ENCODE results near the gene SEC22C. TPM values are rescaled to one million over a fixed set of nuclear protein-coding genes. Genes with fewer than 3 reads are reported as not detected.

SEC22C gene
- polyA plus RNA-seq, 1 of the 3 experiments (the other 2 are of a cell fraction), result 28.5 TPM

DNA sequence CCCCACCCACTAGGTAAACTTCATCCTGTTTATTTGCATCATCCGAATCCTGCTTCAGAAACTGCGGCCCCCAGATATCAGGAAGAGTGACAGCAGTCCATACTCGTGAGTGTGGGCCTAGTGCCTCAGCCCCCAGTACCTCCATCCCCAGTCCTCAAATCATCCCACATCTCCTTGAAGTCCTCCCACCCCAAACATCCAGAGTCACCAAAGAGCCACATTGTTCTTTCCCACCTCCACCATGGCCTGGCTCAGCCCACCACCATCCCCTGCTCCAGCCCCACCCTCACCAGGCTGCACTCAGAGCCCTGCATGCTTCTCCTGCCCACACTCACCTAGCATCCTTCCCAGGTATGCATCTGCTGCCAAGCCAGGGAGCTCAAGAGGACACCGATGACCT, 49.5 kb downstream of the SEC22C start (continued):
- TF ChIP-seq, protein P1, sequence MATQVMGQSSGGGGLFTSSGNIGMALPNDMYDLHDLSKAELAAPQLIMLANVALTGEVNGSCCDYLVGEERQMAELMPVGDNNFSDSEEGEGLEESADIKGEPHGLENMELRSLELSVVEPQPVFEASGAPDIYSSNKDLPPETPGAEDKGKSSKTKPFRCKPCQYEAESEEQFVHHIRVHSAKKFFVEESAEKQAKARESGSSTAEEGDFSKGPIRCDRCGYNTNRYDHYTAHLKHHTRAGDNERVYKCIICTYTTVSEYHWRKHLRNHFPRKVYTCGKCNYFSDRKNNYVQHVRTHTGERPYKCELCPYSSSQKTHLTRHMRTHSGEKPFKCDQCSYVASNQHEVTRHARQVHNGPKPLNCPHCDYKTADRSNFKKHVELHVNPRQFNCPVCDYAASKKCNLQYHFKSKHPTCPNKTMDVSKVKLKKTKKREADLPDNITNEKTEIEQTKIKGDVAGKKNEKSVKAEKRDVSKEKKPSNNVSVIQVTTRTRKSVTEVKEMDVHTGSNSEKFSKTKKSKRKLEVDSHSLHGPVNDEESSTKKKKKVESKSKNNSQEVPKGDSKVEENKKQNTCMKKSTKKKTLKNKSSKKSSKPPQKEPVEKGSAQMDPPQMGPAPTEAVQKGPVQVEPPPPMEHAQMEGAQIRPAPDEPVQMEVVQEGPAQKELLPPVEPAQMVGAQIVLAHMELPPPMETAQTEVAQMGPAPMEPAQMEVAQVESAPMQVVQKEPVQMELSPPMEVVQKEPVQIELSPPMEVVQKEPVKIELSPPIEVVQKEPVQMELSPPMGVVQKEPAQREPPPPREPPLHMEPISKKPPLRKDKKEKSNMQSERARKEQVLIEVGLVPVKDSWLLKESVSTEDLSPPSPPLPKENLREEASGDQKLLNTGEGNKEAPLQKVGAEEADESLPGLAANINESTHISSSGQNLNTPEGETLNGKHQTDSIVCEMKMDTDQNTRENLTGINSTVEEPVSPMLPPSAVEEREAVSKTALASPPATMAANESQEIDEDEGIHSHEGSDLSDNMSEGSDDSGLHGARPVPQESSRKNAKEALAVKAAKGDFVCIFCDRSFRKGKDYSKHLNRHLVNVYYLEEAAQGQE (IDR thresholded peaks at IDR 0.05; ENCODE audit: low read depth, low read length), result no peak
- TF ChIP-seq EP300 (IDR thresholded peaks at IDR 0.05; ENCODE audit: borderline replicate concordance in 1 of 2, low read depth in 1 of 2, low read length in 1 of 2), result no peak

DNA sequence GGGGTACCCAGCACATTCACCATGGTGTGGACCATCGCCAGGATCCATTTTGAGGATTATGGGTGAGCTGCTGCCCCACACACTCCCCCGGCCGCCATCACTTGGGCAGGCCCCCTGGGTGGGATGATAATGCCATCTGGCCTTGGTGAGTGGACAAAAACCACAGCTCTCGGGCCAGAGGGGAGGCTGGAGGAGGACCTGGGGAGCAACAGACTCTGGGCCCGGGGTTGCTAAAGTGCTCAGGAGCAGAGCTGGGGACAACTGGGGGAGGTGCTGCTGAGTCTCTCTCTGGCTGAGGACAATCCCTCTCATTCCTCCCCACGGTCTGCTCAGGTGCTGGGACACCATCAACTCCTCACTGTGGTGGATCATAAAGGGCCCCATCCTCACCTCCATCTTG, 50.3 kb downstream of the SEC22C start:
- no peaks in the 10 kb centered on the region for H4K20me1 ChIP-seq (ENCODE audit: insufficient read depth)
- no peaks in the 10 kb centered on the region for H3K9me2 ChIP-seq
- no peaks in the 10 kb centered on the region for H3K9me3 ChIP-seq
- DNase-seq, result no peak
- H3K4me3 ChIP-seq (ENCODE audit: low read depth in 2 of 2, low read length in 1 of 2), result no peak overlapping the region
- TF ChIP-seq POLR2AphosphoS5 (IDR thresholded peaks at IDR 0.05; ENCODE audit: low read depth, low read length) (no peak), SMC3 (IDR thresholded peaks at IDR 0.05; ENCODE audit: low read depth, low read length) (no peak), EP300 (IDR thresholded peaks at IDR 0.05; ENCODE audit: borderline replicate concordance in 1 of 2, low read depth in 1 of 2, low read length in 1 of 2) (no peak), NRF1 (IDR thresholded peaks at IDR 0.05; ENCODE audit: low read depth, low read length) (no peak), RFX5 (IDR thresholded peaks at IDR 0.05; ENCODE audit: low read length) (no peak), GABPA (IDR thresholded peaks at IDR 0.05; ENCODE audit: low read depth) (no peak), RAD21 (IDR thresholded peaks at IDR 0.05; ENCODE audit: low read length) (no peak), CHD2 (IDR thresholded peaks at IDR 0.05; ENCODE audit: low read length, partially characterized antibody) (no peak), TCF12 (IDR thresholded peaks at IDR 0.05) (no peak), NFIC (IDR thresholded peaks at IDR 0.05; ENCODE audit: borderline replicate concordance) (no peak), TEAD4 (IDR thresholded peaks at IDR 0.05; ENCODE audit: borderline replicate concordance, insufficient read depth) (no peak), SIN3A (IDR thresholded peaks at IDR 0.05; ENCODE audit: borderline replicate concordance, low read depth, low read length) (no peak)
- TF ChIP-seq, protein P2, sequence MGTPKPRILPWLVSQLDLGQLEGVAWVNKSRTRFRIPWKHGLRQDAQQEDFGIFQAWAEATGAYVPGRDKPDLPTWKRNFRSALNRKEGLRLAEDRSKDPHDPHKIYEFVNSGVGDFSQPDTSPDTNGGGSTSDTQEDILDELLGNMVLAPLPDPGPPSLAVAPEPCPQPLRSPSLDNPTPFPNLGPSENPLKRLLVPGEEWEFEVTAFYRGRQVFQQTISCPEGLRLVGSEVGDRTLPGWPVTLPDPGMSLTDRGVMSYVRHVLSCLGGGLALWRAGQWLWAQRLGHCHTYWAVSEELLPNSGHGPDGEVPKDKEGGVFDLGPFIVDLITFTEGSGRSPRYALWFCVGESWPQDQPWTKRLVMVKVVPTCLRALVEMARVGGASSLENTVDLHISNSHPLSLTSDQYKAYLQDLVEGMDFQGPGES (IDR thresholded peaks at IDR 0.05; ENCODE audit: low read depth, low read length), result no peak
- TF ChIP-seq, protein P3, sequence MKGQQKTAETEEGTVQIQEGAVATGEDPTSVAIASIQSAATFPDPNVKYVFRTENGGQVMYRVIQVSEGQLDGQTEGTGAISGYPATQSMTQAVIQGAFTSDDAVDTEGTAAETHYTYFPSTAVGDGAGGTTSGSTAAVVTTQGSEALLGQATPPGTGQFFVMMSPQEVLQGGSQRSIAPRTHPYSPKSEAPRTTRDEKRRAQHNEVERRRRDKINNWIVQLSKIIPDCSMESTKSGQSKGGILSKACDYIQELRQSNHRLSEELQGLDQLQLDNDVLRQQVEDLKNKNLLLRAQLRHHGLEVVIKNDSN (IDR thresholded peaks at IDR 0.05; ENCODE audit: borderline replicate concordance, low read depth), result no peak
- TF ChIP-seq, protein P4, sequence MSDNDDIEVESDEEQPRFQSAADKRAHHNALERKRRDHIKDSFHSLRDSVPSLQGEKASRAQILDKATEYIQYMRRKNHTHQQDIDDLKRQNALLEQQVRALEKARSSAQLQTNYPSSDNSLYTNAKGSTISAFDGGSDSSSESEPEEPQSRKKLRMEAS (IDR thresholded peaks at IDR 0.05; ENCODE audit: low read depth), result no peak
- no peak overlapping the region for H2AFZ ChIP-seq (ENCODE audit: low read depth)
- WGBS (ENCODE audit: low lambda C conversion rate), result 22% methylated on average over 3 of the region's 6 CpGs
- H3K9ac ChIP-seq, result no peak overlapping the region
- ChIA-PET CTCF (interaction anchor here (1.2 to 8.1 kb wide), 2 partner anchors 9 to 15 kb away, joined by 3 to 74 read pairs; no protein-coding TSS in a partner anchor), POLR2A (no interaction called here)
- H3K4me2 ChIP-seq, result no peak overlapping the region
- H3F3A ChIP-seq (replicated peaks; ENCODE audit: insufficient read depth), result no peaks in the 10 kb centered on the region
- H3K27ac ChIP-seq (ENCODE audit: low read depth in 2 of 2, low read length in 1 of 2), result no peak overlapping the region
- no peaks in the 10 kb centered on the region for H3K79me2 ChIP-seq (ENCODE audit: insufficient read depth)
- H3K27me3 ChIP-seq (ENCODE audit: insufficient read depth), result peaks cover 5% of the 10 kb centered on the region; the same call in 1 of the 2 replicates
- H3K4me1 ChIP-seq (ENCODE audit: control insufficient read depth in 1 of 2, insufficient read depth in 2 of 2, low read depth in 1 of 2, low read length in 1 of 2), result no peaks in the 10 kb centered on the region
- H3K36me3 ChIP-seq (replicated peaks in 1 of 2; ENCODE audit: control insufficient read depth in 1 of 2, insufficient read depth in 2 of 2, low read length in 1 of 2), result no peaks in the 10 kb centered on the region

All from SK-N-SH (cell line).